H9 (cell line): ENCODE data around the gene CCDC89. TPM values are rescaled to one million over a fixed set of nuclear protein-coding genes. Genes with fewer than 3 reads are reported as not detected.

Experiments
- DNase-seq: peaks from one replicate; pipeline ENCODE4 v3.0.0-alpha.2; 2017
- H2AFZ ChIP-seq: one replicate; pipeline ENCODE4 v1.6.1; 2013; ENCODE audit warnings: mild to moderate bottlenecking, low read length, control low read depth, moderate library complexity
- H2AK5ac ChIP-seq: 2 replicates; pipeline ENCODE4 v1.6.1; 2013; ENCODE audit warnings: low read length, control low read depth, mixed read lengths; ENCODE audit not compliant: insufficient read length
- H2BK120ac ChIP-seq: one replicate; pipeline ENCODE4 v1.6.1; 2013; ENCODE audit warnings: low read depth, mild to moderate bottlenecking, low read length, control low read depth, inconsistent platforms; ENCODE audit not compliant: poor library complexity, severe bottlenecking
- H2BK12ac ChIP-seq: 2 replicates; pipeline ENCODE4 v1.6.1; 2013; ENCODE audit warnings: low read length, control low read depth, mixed read lengths, low read depth; ENCODE audit not compliant: insufficient read length
- H2BK15ac ChIP-seq: 2 replicates; pipeline ENCODE4 v1.6.1; 2013; ENCODE audit warnings: low read depth, low read length, control low read depth
- H2BK20ac ChIP-seq: one replicate; pipeline ENCODE4 v1.6.1; 2013; ENCODE audit warnings: low read depth, mild to moderate bottlenecking, low read length, control low read depth, inconsistent platforms; ENCODE audit not compliant: poor library complexity, severe bottlenecking
- H2BK5ac ChIP-seq: 2 replicates; pipeline ENCODE4 v1.6.1; 2013; ENCODE audit warnings: low read length, control low read depth, mixed read lengths; ENCODE audit not compliant: insufficient read length
- H3K14ac ChIP-seq: 2 replicates; pipeline ENCODE4 v1.6.1; 2013; ENCODE audit warnings: low read length, control low read depth; ENCODE audit not compliant: insufficient read depth
- H3K18ac ChIP-seq: 2 replicates; pipeline ENCODE4 v1.6.1; 2013; ENCODE audit warnings: low read depth, mild to moderate bottlenecking, mixed read lengths, low read length, control low read depth; ENCODE audit not compliant: insufficient read length
- H3K23ac ChIP-seq: 2 replicates; pipeline ENCODE4 v1.6.1; 2013; ENCODE audit warnings: low read length, control low read depth, mixed read lengths, low read depth; ENCODE audit not compliant: insufficient read length
- H3K23me2 ChIP-seq: 2 replicates; pipeline ENCODE4 v1.6.1; 2013; ENCODE audit warnings: low read depth, mild to moderate bottlenecking, mixed read lengths, low read length, control low read depth; ENCODE audit not compliant: insufficient read length, poor library complexity, severe bottlenecking
- H3K27ac ChIP-seq: 2 replicates; pipeline ENCODE4 v1.5.1; 2013; ENCODE audit warnings: low read length, control low read depth, mixed read lengths, low read depth; ENCODE audit not compliant: insufficient read length
- H3K27me3 ChIP-seq: 2 replicates; pipeline ENCODE4 v1.6.1; 2013; ENCODE audit warnings: low read length, control low read depth, inconsistent platforms; ENCODE audit not compliant: insufficient read depth
- H3K4ac ChIP-seq: 2 replicates; pipeline ENCODE4 v1.6.1; 2013; ENCODE audit warnings: low read depth, mild to moderate bottlenecking, control low read depth, inconsistent platforms, low read length, moderate library complexity
- H3K4me1 ChIP-seq: 2 replicates; pipeline ENCODE4 v1.6.1; 2013; ENCODE audit warnings: low read length, control low read depth, inconsistent platforms; ENCODE audit not compliant: insufficient read depth
- H3K4me2 ChIP-seq: 2 replicates; pipeline ENCODE4 v1.6.1; 2013; ENCODE audit warnings: low read length, control low read depth, mixed read lengths; ENCODE audit not compliant: insufficient read length, insufficient read depth
- H3K56ac ChIP-seq: 2 replicates; pipeline ENCODE4 v1.6.1; 2013; ENCODE audit warnings: low read depth, mild to moderate bottlenecking, mixed read lengths, low read length, control low read depth; ENCODE audit not compliant: insufficient read length
- H3K79me1 ChIP-seq: 2 replicates; pipeline ENCODE4 v1.6.1; 2013; ENCODE audit warnings: low read depth, mild to moderate bottlenecking, moderate library complexity, low read length, control low read depth, inconsistent platforms; ENCODE audit not compliant: insufficient read depth, poor library complexity, severe bottlenecking
- H3K79me2 ChIP-seq: 2 replicates; pipeline ENCODE4 v1.6.1; 2013; ENCODE audit warnings: low read length, control low read depth, inconsistent platforms; ENCODE audit not compliant: insufficient read depth
- H3K9ac ChIP-seq: 2 replicates; pipeline ENCODE4 v1.6.1; 2013; ENCODE audit warnings: low read length, control low read depth, mixed read lengths; ENCODE audit not compliant: insufficient read length; ENCODE audit errors: extremely low read depth
- H3K9me3 ChIP-seq: one replicate; pipeline ENCODE4 v1.6.1; 2013; ENCODE audit warnings: low read depth, low read length, inconsistent platforms; ENCODE audit not compliant: control insufficient read depth
- H3T11ph ChIP-seq: one replicate; pipeline ENCODE4 v1.6.1; 2013; ENCODE audit warnings: mild to moderate bottlenecking, low read length, control low read depth, inconsistent platforms
- H4K20me1 ChIP-seq: one replicate; pipeline ENCODE4 v1.6.1; 2013; ENCODE audit not compliant: control insufficient read depth, insufficient read length, insufficient read depth
- H4K5ac ChIP-seq: 2 replicates; pipeline ENCODE4 v1.6.1; 2013; ENCODE audit warnings: low read depth, mild to moderate bottlenecking, mixed read lengths, low read length, control low read depth; ENCODE audit not compliant: insufficient read length
- H4K8ac ChIP-seq: replicated peaks from 2 replicates; pipeline ENCODE4 v1.6.1; 2013; ENCODE audit warnings: low read length, control low read depth, mixed read lengths, low read depth; ENCODE audit not compliant: insufficient read length
- H4K91ac ChIP-seq: 2 replicates; pipeline ENCODE4 v1.6.1; 2013; ENCODE audit warnings: low read depth, mild to moderate bottlenecking, moderate library complexity, mixed read lengths, low read length, control low read depth; ENCODE audit not compliant: insufficient read length
- H3K27ac Mint-ChIP-seq, 3 experiments: 2 replicates in 2 of 3; 3 replicates in 1 of 3; pipeline ENCODE4 v1.8.0; 2020 to 2021; ENCODE audit warnings: mixed read lengths in 3 of 3, mild to moderate bottlenecking in 1 of 3, moderate library complexity in 1 of 3
- H3K27me3 Mint-ChIP-seq: 2 replicates; pipeline ENCODE4 v1.8.0; 2021; ENCODE audit warnings: low read depth, mild to moderate bottlenecking, moderate library complexity, mixed read lengths
- H3K36me3 Mint-ChIP-seq, 3 experiments: 2 replicates in 2 of 3; 3 replicates in 1 of 3; pipeline ENCODE4 v1.8.0; 2020 to 2021; ENCODE audit warnings: low read depth in 3 of 3, mixed read lengths in 3 of 3; ENCODE audit not compliant: insufficient read depth in 1 of 3
- H3K4me1 Mint-ChIP-seq, 2 experiments: 2 replicates each; pipeline ENCODE4 v1.8.0; 2020; ENCODE audit warnings: mixed read lengths in 2 of 2
- H3K4me3 Mint-ChIP-seq, 2 experiments: 2 replicates in 1 of 2; 3 replicates in 1 of 2; pipeline ENCODE4 v1.8.0; 2020 to 2021; ENCODE audit warnings: mild to moderate bottlenecking in 2 of 2, mixed read lengths in 2 of 2, moderate library complexity in 1 of 2
- H3K9me3 Mint-ChIP-seq, 2 experiments: 2 replicates in 1 of 2; 3 replicates in 1 of 2; pipeline ENCODE4 v1.8.0; 2020; ENCODE audit warnings: mild to moderate bottlenecking in 2 of 2, mixed read lengths in 2 of 2, moderate library complexity in 1 of 2
- CTCF ChIP-seq: fragments of 200-600 bp; sonication (generic); conservative IDR thresholded peaks from 3 replicates; pipeline ENCODE4 v1.8.0; 2021; ENCODE audit warnings: antibody characterized with exemption, mild to moderate bottlenecking
- WGBS: extraction: QIAGEN DNeasy Blood & Tissue Kit; methylation state at CpG from one replicate; pipeline ENCODE4 v1.1.7; 2013; ENCODE audit warnings: missing lambda C conversion rate, low lambda C conversion rate, mixed read lengths; ENCODE audit not compliant: insufficient read length; ENCODE audit errors: extremely low coverage; 5-methylcytosine and 5-hydroxymethylcytosine counted together
- total RNA-seq: library from RNA; stranded (reverse); gene quantifications from 2 replicates; pipeline ENCODE4 v1.2.1, GENCODE V29; 2021

CCDC89 gene
- total RNA-seq, 1 experiment from 2014 or later, result not detected

GRCh38 chr11:85709941-85710702 is 24.1 kb upstream of the CCDC89 start:
- Histone ChIP-seq H3K9me3 (no peaks in the 10 kb centered on the region), H2BK15ac (no peak overlapping the region), H3K14ac (no peak overlapping the region), H3K56ac (no peak overlapping the region), H3T11ph (no peak overlapping the region), H4K20me1 (no peaks in the 10 kb centered on the region), H3K23me2 (no peaks in the 10 kb centered on the region), H3K18ac (no peak overlapping the region), H3K79me2 (no peaks in the 10 kb centered on the region), H2BK20ac (no peak overlapping the region), H3K4me2 (no peak overlapping the region), H2BK5ac (no peak overlapping the region), H4K5ac (no peak overlapping the region), H3K4ac (no peak overlapping the region), H4K91ac (no peak overlapping the region), H3K79me1 (no peaks in the 10 kb centered on the region), H2AFZ (no peak overlapping the region), H3K27me3 (no peaks in the 10 kb centered on the region), H4K8ac (no peak overlapping the region), H2AK5ac (no peak overlapping the region), H3K23ac (no peak overlapping the region), H3K4me1 (no peaks in the 10 kb centered on the region), H2BK120ac (no peak overlapping the region), H3K27ac (no peak overlapping the region), H2BK12ac (no peak overlapping the region), H3K9ac (no peak overlapping the region)
- no CpG with 5 or more reads among the region's 5 CpGs for WGBS
- Mint-ChIP-seq H3K27ac (no peak overlapping the region), H3K4me3 (no peak overlapping the region), H3K27me3 (no peaks in the 10 kb centered on the region), H3K9me3 (0 out of 5 replicates have a peak, but pooled peaks cover 0 to 4% of the 10 kb centered on the region in 2 experiments), H3K4me1 (no peaks in the 10 kb centered on the region), H3K36me3 (no peaks in the 10 kb centered on the region; a peak in 1 of 7 replicates)
- TF ChIP-seq CTCF, result no peak
- no peak for DNase-seq
